ENCODE measurements around the gene E2F6.

- TF ChIP-seq MAX (IDR thresholded peaks at IDR 0.05; ENCODE audit: low read depth) (no peak), CTCF (IDR thresholded peaks at IDR 0.05) (no peak), EP300 (IDR thresholded peaks at IDR 0.05; ENCODE audit: borderline replicate concordance in 1 of 2, low read depth in 1 of 2, low read length in 1 of 2) (no peak), POLR2AphosphoS5 (IDR thresholded peaks at IDR 0.05; ENCODE audit: low read depth, low read length) (no peak), USF1 (IDR thresholded peaks at IDR 0.05; ENCODE audit: borderline replicate concordance, low read depth) (no peak), ELF1 (IDR thresholded peaks at IDR 0.05) (no peak), MXI1 (IDR thresholded peaks at IDR 0.05; ENCODE audit: low read depth, low read length) (no peak), USF2 (IDR thresholded peaks at IDR 0.05; ENCODE audit: borderline replicate concordance, low read depth, low read length) (no peak), REST (IDR thresholded peaks at IDR 0.05; ENCODE audit: low read depth, low read length) (no peak), RAD21 (IDR thresholded peaks at IDR 0.05; ENCODE audit: low read length) (no peak), NFIC (IDR thresholded peaks at IDR 0.05; ENCODE audit: borderline replicate concordance) (no peak)
These were observed 49.6 kb upstream of the E2F6 start for GRCh38 chr2:11515490-11515981.

All from SK-N-SH (cell line).